ENCODE data around the gene IL7R.

IL7R gene

GRCh38 chr5:35856765-35857351 is at the start of gene IL7R:
Gene IL7R (plus strand): TSS chr5:35856891. CDS start chr5:35856978, 87 bp downstream.
- DNase-seq = no peak

- no peak for DNase-seq
Observed at GRCh38 chr5:35810601-35811000, 46.1 kb upstream of the IL7R start.

GRCh38 chr5:35811108-35811741 is 45.5 kb upstream of the IL7R start:
- no peak for DNase-seq

GRCh38 chr5:35813521-35813920 is 43.2 kb upstream of the IL7R start:
- DNase-seq = no peak

GRCh38 chr5:35815089-35815936 is 41.4 kb upstream of the IL7R start:
- no peak for DNase-seq

- no peak for DNase-seq
Observed at GRCh38 chr5:35816881-35817521, 39.7 kb upstream of the IL7R start.

GRCh38 chr5:35819026-35819425 is 37.7 kb upstream of the IL7R start:
- no peak for DNase-seq

GRCh38 chr5:35819668-35820067 is 37.0 kb upstream of the IL7R start:
- DNase-seq = no peak

GRCh38 chr5:35820735-35821134 is 36.0 kb upstream of the IL7R start:
- no peak for DNase-seq

GRCh38 chr5:35821513-35821912 is 35.2 kb upstream of the IL7R start:
- no peak for DNase-seq

- DNase-seq = no peak
Observed at GRCh38 chr5:35822511-35822910, 34.2 kb upstream of the IL7R start.

- no peak for DNase-seq
Observed at GRCh38 chr5:35823347-35824098, 33.2 kb upstream of the IL7R start.

- DNase-seq = no peak
Observed at GRCh38 chr5:35826056-35826455, 30.6 kb upstream of the IL7R start.

GRCh38 chr5:35826554-35826953 is 30.1 kb upstream of the IL7R start:
- DNase-seq = no peak

GRCh38 chr5:35828082-35828598 is 28.6 kb upstream of the IL7R start:
- no peak for DNase-seq

- DNase-seq = no peak
Observed at GRCh38 chr5:35830587-35830986, 26.1 kb upstream of the IL7R start.

- no peak for DNase-seq
Observed at GRCh38 chr5:35832762-35833161, 23.9 kb upstream of the IL7R start.

- DNase-seq = no peak
Observed at GRCh38 chr5:35833224-35833623, 23.5 kb upstream of the IL7R start.

- DNase-seq = no peak
Observed at GRCh38 chr5:35835796-35836742, 20.6 kb upstream of the IL7R start.

GRCh38 chr5:35838370-35839042 is 18.2 kb upstream of the IL7R start:
- DNase-seq = no peak

- DNase-seq = no peak
Observed at GRCh38 chr5:35842856-35843255, 13.8 kb upstream of the IL7R start.
